Activated CD4-positive, alpha-beta T cell treated with anti-CD3 and anti-CD28 coated beads, Interleukin-2, amount 50 U/mL, for 16 hours (primary cell): Measurements from ENCODE around the gene SMC1B.
"Not testable (repeated sequence)": the region's sequence is repeated elsewhere in the genome, so short reads cannot be mapped to it uniquely, and the experiment has no call there.

Experiments used
- DNase-seq: peaks from one replicate; pipeline ENCODE4 v3.0.0-alpha.2; 2020

Gene SMC1B

GRCh38 chr22:45421349-45422055, 8.1 kb upstream of the SMC1B start:
- no peak for DNase-seq

DNA sequence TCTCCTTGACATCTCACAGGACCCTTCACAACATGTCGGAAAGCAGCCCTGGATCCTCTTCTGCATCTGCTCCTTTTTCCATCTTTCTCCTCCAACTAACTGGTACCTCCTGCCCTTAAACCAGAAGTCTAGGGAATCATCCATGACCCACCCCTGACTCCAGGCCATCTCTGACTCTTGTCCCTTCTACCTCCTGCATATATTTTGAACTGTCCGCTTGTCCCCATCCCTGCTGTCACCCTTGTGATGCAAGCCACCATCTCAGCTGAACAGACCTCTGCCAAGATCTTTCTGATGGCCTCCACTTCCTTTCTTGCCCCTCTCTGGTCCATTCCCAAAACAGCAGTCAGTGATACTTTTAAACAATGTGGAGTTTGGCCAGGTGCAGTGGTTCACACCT, 7.1 kb upstream of the SMC1B start:
- DNase-seq: no peak

- no peak for DNase-seq
Observed at GRCh38 chr22:45420011-45420410, 6.6 kb upstream of the SMC1B start.

DNA sequence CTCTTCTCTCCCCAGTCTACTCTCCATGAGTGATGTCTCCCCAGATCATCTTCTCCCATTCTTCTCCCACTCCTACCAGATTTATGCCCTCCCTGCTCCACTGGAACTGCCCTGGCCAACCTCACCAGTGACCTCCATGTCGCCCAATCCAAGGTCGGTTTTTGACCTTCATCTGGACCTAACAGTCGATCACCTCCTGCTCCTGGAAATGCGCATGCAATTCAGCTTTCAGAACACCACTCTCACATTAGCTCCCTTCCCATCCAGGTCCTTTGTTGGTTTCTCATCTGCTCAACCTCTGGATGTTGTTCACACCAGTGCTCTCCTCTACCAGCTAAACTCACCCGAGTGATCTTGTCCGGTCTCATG, 5.4 kb upstream of the SMC1B start:
- DNase-seq: no peak

DNA sequence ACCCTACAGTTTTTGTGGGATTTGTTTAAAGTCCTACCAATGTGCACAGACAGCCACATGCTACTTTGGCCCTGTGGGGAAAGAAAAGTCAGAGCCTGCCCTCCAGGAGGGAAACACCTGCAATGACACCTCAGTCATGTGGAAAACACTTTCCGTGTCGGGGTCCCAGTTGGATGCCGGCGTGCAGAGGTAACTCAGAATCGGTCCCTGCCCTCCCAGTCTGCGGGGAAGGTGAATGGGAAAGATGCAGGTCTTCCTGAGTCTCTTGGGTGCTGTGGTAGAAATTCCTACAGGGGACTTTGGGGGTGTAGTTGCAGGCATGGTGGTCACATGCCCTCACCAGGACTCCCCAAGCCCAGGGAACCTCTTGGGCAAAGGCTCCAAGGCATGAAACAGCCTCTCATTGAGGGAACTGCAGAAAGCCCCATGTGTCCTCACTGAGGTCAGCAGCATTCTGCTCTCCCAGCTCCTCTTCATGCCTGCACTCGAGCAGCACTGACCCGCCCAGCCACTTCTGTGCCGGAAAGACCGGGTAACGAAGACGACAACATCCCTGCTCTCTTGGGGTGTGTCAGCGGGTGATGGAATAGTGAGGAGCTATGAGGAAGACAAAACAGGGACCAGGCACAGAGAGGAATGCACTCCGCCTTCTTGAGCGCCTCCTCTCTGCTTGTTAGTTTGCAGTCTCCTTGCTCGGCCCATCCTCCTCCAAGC, 4.8 kb upstream of the SMC1B start:
- DNase-seq: no peak

- no peak for DNase-seq
Observed at GRCh38 chr22:45413013-45413367, 409 bp downstream of the SMC1B start.

DNA sequence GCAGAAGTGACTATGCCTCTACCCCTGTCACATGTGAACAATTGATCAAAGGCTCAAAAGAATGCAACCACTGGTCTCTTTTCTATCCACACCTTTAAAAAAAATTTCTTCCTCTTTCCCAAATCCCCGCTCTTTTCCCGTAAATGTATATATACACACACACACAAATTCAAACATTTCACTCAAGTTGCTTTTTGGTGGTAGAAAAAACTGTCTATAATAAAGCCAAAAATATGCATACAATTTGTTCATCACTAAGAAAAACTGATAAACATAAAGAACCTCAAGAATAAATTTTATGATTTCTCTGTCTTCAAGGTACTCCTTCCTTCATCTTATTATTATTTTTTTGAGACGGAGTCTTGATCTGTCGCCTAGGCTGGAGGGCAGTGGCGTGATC, 5.6 kb downstream of the SMC1B start:
- no peak for DNase-seq

- no peak for DNase-seq
Observed at GRCh38 chr22:45402466-45402985, 10.9 kb downstream of the SMC1B start.

DNA sequence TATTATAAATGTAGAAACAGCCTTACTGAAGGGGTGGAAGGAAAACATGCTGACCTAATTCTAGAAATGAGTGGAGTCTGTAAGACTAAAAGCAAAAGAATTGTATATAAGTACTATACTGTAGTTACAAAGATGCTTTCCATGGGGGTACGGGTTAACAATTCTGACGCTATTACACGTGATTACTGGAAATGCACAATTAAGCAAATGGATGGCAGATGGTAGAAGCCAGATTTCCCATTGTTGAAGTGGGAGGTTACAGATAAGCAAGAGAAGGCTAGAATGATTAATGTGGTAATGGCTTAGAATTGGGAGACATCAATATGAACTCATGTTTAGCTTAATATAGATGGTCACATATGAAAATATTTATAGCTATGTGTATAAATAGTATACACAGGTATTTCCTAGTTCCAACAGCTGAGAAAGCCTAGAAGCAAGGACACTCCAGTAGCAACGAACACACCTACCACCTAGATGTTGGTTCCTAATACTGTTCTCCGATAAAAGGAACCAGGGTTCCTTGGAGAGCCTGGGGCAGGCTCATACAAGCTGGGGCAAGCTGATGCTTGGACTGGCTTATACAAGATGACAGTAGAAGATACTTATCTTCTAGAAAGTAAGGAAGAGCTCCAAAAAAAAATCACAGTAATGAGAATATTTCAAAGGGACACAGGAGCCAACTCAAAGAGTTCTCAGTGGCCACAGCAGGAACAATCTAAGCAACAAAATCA, 13.5 kb downstream of the SMC1B start:
- DNase-seq: no peak

GRCh38 chr22:45398214-45398613, 15.2 kb downstream of the SMC1B start:
- no peak for DNase-seq

- no peak for DNase-seq
Observed at GRCh38 chr22:45397806-45398205, 15.6 kb downstream of the SMC1B start.

GRCh38 chr22:45389546-45389945, 23.9 kb downstream of the SMC1B start:
- no peak for DNase-seq

DNA sequence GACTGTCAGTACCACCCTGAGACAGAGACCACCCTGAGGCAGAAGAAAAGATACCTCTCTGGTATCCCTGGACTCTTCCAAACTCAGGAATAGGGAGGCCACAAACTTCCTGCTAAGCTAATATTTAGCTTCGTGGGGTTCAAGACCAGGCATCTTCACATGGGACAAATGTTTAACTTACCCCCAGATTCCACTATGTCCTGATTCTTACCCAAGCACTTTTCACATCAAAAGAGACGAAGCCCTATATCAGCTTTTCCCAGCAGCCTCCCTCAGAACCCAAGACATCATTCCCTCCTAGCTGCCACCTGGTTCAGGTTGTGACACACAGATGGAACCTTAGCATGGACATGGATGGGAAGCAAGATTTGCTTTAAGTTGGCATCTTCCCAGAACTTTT, 32.1 kb downstream of the SMC1B start:
- DNase-seq: no peak

- DNase-seq: no peak
Observed at GRCh38 chr22:45376703-45377102, 36.7 kb downstream of the SMC1B start.

DNA sequence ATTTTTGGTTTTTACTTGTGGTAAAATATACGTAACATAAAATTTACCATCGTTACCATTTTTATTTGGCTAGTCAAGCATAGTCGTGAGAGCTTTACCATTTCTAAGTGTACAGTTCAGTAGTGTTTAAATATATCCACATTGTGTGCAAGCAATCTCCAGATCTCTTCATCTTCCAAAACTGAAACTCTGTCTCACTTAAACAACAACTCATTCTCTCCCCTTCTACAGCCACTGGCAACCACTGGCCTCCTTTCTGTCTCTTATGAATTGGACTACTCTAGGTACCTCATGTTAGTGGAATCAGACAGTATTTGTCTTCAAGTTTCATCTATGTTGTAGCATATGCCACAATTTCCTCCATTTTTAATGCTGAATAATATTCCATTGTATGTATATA, 37.4 kb downstream of the SMC1B start:
- no peak for DNase-seq

- not testable (repeated sequence) for DNase-seq
Observed at GRCh38 chr22:45373592-45373991, 39.8 kb downstream of the SMC1B start.

DNA sequence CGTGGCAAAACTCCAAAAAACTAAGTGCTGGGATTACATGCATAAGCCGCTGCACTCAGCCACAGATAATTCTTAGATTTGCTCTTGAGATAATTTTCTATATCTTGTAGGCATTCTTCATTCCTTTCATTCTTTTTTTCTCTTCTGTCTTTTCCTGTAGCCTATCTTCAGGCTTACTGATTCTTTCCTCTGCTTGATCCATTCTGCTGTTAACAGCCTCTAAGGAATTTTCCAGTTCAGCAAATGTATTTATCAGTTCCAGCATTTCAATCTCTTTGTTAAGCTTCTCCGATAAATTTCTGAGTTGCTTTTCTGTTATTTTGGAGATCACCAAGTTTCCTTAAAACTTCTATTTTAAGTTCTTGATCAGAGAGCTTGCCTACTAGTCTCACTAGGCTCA, 46.7 kb downstream of the SMC1B start:
- DNase-seq: no peak

- DNase-seq: no peak
Observed at GRCh38 chr22:45359627-45360026, 53.8 kb downstream of the SMC1B start.

DNA sequence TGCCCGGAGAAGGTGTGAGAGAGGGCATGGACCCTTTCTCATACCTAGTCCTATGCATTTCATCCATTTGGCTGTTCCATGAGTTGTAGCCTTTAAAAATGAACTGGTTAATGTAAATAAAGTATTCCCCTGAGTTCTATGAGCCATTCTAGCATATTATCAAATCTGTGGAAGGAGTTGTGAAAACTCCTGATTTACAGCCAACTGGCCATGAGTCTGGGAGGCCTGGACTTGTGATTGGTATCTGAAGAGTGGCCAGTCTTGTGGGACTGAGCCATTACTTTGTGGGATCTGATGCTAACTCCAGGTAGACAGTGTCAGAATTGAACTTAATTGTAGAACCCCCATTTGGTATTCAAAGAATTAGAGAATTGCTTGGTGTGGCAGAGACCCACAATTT, 55.3 kb downstream of the SMC1B start:
- DNase-seq: no peak

- no peak for DNase-seq
Observed at GRCh38 chr22:45357490-45357889, 55.9 kb downstream of the SMC1B start.

DNA sequence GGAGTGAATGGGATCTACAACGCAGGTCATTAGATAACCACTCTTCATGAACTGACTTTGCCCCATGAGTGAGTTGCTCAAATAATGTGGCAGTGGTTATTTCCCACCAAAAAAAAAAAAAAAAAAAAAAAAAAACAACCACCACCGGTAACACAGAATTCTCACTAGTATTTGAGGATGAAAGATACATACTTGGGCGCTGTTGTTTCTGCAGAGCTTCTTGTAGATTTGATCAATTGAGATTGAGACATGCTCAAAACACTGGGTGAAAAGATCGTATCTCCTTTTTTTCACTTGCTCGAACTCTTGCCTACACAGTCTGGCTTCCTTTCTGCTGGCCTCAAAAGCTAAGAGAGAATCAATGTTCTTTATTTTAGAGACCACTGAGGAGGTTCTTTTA, 59.6 kb downstream of the SMC1B start:
- DNase-seq: no peak

DNA sequence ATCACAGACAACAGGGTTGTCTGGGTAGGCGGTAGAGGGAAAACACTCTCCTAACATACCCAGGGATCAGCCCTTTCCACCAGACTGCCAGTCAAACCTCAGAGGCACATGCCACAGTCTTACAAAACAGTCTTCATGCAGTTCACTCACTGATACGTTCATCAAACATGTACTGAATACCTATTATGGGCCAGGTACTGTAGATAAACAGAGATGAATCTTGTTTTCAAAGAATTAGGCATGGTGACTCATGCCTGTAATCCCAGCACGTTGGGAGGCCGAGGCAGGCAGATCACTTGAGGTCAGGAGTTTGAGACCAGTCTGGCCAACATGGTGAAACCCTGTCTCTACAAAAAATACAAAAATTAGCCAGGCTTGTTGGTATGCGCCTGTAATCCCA, 60.6 kb downstream of the SMC1B start:
- not testable (repeated sequence) for DNase-seq

GRCh38 chr22:45351956-45352355, 61.4 kb downstream of the SMC1B start:
- DNase-seq: no peak

DNA sequence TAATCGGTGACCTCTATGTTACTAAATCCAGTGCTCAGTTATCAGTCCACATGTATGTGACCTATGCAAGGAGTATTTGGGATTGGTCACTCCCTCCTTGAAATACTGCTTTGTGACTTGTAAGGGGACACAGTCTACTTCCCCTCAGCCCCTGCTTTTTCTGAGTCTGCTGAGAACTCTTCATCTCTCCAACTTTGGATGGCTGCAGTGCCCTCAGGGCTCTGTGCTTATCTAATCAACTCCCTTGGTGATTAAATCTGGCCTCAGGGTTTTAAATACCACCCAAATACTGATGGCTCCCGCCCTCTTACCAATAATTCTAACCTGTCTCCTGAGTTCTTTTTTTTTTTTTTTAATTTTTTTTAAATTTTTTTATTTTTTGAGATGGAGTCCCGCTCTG, 63.5 kb downstream of the SMC1B start:
- DNase-seq: no peak
